ENCODE measurements around the gene KRTAP19-3.

GRCh38 chr21:30443226-30443625 lies 48.6 kb downstream of the KRTAP19-3 start:
- no peak for TF ChIP-seq CTCF (IDR thresholded peaks at IDR 0.05)
- no peak for TF ChIP-seq EZH2 (IDR thresholded peaks at IDR 0.05; ENCODE audit: borderline replicate concordance, insufficient read depth, low read depth, low read length, poor library complexity, severe bottlenecking)

Measured in B cell (primary cell).